ENCODE data around the gene LDLRAD2.

LDLRAD2 gene

GRCh38 chr1:21874328-21874727 is 62.3 kb downstream of the LDLRAD2 start:
- Histone ChIP-seq H3K27me3 (ENCODE audit: insufficient read depth, poor library complexity, severe bottlenecking) (no peaks in the 10 kb centered on the region), H3K27ac (replicated peaks) (no peak overlapping the region), H3K4me3 (replicated peaks; ENCODE audit: insufficient read depth, low read length) (no peak overlapping the region)
- DNase-seq (ENCODE audit: low read depth in 1 of 2, low spot score in 1 of 2): no peak
- TF ChIP-seq GABPA (IDR thresholded peaks at IDR 0.05; ENCODE audit: low read depth) (no peak), SPI1 (IDR thresholded peaks at IDR 0.05; ENCODE audit: borderline replicate concordance, low read depth) (no peak), POLR2AphosphoS5 (IDR thresholded peaks at IDR 0.05; ENCODE audit: low read depth) (no peak)
